AG08396 (cell line): ENCODE data around the gene SIAH1.
"Not testable (repeated sequence)": the region's sequence is repeated elsewhere in the genome, so short reads cannot be mapped to it uniquely, and the experiment has no call there.

Experiments used
- DNase-seq: peaks from one replicate; pipeline ENCODE4 v3.0.0; 2012; ENCODE audit warnings: low spot score, mixed read lengths

The SIAH1 gene, protein sequence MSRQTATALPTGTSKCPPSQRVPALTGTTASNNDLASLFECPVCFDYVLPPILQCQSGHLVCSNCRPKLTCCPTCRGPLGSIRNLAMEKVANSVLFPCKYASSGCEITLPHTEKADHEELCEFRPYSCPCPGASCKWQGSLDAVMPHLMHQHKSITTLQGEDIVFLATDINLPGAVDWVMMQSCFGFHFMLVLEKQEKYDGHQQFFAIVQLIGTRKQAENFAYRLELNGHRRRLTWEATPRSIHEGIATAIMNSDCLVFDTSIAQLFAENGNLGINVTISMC

DNA sequence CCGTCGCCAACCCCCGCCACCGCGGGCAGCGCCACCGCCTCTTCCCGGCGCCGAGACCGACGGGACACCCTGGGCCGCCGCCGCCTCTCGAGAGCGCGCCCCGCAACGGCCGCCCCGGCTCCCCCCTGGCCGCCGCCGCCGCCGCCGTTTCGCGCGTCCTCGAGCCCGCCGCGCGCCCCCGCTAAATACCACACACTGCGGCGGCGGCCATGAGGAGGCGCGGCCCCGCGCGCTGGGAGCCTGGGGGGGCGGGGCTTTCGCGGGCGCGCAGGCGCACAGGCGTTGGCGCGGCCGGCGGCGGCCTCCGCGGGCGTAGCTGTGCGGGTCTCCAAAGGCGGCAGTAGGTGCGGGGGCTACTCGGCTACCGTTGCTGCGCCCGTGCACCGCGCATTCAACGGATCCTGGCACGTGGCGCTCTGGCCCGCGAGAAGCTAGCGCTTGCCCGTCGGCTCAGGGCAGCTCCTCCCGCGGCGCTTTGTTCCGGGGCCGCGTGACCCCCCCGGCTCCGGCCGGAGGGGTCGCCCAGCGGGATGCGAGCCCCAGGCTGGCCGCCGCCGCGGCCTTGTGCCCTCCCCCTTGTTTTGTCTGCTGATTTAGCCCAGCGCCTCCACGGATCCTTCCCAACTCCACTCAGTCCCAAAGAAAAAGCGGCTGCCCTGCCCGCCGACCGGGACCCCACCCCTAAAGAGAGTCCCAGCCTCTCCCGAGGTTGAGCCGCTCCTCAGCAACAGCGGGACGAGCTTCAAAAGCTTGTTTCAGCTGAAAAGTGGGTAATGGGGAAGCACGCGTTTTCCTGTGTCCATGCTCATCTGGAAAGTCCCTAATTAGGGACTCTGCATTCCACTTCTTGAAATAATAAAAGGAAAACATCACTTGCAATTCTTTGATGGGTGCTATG lies at the start of gene SIAH1:
Gene SIAH1 (minus strand): TSS at position 161 of the 898 bp plus-strand sequence. CDS start 22,985 bp downstream, outside the sequence.
- peak; percentile 97 for DNase-seq

DNA sequence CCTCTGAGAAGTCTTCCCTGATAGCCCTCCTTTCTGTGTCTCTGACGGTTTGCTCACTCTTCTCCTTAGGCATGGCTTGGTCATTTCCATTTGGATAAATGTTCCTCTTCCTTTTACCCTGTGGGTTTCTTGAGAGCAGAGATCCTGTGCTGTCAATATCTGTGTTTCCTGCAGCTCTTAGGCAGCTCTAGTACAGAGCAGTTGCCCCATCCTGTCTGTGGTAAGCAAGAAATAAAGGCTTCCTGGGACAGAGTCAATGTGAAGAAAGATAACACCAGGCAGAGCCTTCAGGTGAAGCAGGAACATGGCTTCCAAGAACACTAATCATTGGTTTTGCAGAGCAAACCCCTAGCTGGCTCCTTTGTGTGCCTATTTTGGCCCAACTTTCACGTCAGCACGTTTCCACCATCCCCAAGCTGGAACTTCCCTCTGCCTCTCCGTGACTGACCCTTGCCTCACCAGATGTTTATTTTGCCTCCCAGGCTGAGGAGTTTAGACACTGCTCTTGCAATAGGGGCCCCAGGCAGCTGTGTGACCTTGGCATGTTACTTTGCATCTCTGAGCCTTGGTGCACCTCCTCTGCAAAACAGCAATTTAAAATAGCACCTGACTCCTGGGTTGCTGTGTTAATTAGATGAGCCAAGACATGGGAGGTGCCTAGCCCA lies 49.6 kb upstream of the SIAH1 start:
- peak; percentile 48 for DNase-seq

DNA sequence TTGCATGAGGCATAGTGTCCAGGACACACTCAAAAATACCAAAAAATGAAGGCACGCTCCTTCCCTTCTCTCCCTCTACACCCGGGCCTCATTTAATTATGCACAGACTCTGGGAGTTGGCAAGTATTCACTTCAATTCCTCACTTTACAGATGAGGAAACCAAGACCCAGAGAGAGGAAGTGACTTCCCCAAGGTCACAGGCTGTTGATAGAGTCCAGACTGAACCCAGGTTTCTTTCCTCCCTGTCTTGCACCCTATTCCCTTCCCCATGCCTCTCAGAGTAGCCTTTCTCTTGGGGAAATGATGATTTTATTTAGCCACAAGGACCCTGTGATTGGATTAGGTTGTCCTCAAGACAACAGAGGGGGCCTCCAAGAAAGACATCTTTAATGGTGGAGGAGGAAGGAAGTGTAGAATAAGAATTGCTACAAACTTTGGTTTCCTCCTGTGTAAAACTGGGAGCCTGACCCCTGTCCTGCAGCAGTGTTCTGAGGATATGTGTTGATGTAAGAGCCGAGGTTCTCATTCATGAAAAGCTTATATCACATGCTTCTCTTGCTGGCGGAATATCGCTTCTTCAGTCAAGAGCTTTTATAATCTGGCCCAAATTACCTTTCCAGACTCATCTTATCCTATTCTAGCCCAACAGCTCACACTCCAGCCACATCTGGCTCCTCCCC lies 48.8 kb upstream of the SIAH1 start:
- no peak for DNase-seq

DNA sequence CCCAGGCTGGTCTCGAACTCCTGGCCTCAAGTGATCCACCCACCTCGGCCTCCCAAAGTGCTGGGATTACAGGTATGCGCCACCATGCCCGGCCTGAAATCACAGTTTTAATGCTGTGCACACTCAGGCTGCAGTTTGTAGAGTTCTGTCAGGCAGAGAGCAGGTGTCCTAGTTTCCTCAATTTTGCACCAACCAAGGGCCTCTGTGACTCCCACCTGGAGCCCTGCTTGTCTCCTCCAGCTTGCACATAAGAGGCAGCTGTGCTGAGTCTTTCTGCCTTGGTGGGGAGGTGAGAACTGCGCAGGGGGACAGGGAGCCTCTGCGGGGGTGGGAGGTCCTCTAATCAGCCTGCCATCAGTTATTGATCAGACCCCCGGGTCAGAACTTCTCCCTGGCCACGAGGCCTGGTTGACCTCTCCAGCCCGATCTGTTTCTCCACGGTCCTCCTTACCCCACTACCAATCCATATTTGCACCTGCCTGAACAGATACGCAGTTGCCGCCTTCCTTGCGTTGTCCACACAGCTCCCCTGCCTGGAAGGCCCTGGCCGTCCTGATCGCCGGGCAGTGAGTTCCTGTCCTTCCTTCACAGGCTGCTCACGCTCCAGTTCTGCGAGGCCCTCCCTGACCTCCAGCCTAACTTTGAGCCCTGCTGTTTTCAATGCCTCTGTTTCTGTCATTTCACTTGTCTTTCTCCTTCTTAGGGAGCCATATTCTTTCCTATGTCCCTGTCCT lies 48.1 kb upstream of the SIAH1 start:
- DNase-seq = no peak

DNA sequence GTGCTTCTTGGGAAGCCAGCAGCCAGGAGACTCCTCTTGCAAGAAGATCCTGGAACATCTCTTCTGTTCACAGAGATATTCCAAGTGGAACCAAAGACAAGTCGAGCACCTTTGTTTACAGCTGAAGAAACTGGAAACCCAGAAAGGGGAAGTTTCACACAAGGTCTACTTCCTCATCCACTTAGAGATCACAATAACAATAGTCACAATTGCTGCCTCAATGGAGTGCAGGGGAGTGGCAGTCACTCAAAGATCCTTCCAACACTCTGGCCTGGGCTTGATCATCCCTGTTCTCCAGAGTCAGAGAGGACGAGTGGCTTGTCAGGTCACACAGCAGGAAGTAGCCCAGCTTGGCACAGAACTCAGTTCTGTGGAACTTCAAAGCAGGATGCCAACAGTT lies 46.9 kb upstream of the SIAH1 start:
- DNase-seq = no peak

DNA sequence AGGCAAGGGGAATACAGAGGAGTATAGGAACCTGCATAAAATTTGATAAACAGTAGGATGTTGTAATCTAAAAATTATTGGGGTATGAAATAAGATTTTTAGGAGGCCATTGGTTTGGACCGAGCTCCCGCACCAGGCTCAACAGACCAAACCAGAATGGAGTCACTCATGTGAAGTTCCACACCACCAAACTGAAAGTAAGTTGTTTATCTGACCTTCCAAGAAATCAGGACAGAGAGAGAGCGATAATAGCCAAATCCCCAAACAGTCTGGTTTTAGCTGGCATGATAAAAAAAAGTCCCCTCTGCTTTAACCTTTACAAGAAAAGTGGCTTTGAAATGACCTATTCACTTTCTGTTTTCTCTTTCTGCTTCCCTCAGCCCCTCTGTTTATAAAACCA lies 45.7 kb upstream of the SIAH1 start:
- no peak for DNase-seq

DNA sequence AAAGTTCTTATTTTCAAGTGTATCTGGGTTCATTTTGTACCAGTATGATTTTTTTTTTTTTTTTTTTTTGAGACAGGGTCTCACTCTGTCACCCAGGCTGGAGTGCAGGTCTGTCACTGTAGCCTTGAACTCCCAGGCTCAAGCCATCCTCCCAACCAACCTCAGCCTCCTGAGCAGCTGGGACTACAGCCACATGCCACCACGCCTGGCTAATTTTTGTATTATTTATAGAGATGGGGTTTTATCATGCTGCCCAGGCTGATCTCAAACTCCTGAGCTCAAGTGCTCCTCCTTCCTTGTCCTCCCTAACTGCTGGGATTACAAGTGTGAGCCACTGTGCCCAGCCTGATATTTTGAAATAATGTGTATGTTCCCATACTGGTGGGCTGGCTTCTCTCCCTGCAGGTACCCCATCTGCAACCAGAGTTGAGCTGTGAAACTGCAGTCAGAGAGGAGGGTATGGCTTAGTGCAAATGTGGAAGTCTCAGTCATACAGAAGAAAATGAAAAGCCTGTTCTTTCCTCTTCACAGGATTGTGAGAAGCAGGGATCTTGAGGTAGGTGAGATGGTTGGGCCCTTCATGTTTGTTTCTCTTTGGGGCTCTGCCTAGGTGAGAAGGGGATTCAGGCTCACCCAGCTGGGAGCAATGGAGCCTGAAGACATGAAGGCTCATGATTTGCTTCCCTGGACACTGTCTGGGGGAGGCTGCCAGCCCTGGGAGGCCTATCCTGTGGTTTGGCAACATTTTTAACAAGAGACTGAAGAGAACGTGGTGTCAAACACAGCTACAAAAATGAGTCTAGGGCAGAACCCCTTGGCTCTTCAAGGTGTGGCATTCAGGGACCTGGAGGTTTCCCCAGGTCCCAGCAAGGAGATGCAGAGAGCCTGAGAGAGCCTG lies 41.3 kb upstream of the SIAH1 start:
- no peak for DNase-seq

DNA sequence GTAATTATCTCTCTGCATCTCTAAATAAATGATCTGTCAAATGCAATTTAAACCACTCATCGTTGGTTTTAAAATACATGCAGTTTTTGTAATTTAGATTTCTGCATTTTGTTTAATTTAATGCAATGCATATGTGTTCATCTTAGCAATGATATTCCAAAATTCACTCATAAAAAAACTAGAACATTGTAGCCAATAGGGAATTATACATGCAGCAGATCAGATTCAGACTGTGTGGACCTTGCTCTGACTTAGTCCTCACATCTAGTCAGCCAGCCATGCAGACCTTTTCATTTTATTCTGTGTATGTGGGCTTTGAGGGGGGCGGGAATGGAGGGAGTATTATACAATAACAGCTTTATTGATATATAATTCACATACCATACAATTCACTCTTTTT lies 37.3 kb upstream of the SIAH1 start:
- DNase-seq = no peak

DNA sequence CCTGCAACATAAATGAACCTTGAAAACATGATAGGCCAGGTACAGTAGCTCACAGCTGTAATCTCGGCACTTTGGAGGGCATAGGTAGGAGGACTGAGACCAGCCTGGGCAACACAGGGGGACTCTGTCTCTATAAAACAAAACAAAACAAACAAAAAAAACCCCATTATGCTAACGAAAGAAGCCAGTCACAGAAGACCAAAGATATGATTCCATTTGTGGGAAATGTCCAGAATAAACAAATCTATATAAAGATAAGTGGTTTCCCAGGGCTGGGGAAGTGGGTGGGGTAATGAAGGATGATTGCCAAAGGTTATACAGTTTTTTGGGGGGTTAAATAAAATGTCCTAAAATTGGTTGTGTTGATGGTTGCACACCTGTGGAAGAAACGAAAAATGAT lies 36.5 kb upstream of the SIAH1 start:
- no peak for DNase-seq

DNA sequence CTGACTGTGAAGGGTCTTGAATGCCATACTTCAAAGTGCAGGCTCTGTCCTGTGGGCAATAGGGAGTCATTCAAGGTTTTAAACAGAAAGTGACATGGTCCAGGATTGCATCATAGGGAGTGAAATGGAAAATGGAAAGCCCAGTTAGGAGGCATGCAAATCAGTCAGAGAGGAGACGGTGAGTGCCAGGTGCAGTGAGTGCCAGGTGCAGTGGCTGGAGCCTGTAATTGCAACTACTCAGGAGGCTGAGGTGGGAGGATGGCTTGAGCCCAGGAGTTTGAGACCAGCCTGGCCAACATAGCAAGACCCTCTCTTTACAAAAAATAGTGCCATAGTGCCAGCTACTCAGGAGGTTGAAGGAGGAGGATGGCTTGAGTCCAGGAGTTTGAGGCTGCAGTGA lies 35.2 kb upstream of the SIAH1 start:
- DNase-seq = no peak

DNA sequence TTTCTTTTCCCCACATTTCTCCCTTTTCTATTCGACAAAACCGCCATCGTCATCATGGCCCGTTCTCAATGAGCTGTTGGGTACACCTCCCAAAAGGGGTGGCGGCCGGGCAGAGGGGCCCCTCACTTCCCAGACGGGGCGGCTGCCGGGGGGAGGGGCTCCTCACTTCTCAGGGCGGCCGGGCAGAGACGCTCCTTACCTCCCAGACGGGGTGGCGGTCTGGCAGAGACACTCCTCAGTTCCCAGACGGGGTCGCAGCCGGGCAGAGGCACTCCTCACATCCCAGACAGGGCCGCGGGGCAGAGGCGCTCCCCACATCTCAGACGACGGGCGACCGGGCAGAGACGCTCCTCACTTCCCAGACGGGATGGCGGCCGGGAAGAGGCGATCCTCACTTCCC lies 31.4 kb upstream of the SIAH1 start:
- DNase-seq = not testable (repeated sequence)

DNA sequence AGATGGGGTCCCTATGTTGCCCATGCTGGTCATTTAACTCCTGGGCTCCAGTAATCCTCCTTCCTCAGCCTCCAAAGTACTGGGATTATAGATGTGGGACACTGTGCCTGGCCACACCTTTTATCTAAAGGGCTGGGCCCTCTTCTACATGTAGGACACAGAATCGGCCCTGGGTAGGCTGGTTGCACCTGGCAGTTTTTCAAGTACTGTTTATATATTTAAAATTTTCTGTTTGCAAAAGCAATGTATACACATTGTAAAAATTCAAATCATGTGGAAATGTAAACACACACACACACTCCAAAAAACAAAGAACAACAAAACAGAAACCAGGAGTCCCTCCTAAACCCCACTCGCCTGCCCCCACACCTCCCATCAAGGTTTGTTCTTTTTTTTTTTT lies 28.1 kb upstream of the SIAH1 start:
- no peak for DNase-seq

DNA sequence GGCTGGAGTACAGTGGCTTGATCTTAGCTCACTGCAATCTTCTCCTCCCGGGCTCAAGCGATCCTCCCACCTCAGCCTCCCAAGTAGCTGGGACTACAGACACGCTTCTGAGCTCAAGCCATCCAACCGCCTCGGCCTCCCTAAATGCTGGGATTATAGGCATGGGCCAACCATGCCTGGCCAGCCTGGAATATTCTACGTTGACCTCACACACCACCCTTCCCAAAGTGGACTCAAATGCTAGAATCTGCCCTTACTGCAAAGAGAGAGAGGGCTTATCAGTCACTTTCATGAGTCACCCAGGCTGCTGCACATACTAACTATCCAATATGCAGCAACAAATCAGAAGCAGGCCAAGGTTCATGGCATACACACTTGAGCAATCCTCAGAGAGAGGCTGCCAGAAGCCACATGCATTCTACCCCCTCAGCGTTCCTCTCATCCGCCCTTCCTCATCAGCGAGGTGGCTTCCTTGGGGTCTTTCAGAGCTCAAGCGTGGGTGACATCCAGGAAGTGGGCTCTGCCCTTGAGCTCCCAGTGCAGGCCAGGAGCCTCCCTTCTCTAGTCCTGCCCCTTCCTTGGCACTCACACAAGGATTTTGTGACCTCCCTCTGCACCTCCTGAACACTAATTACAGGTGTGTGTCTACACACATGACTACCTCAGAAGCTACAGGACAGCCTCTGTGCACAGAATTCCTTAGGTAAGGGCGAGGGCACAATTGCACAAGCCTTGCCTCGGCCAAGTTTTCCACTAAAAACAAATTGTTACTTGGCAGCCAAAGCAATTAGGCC lies 24.8 kb upstream of the SIAH1 start:
- DNase-seq = peak; percentile 86

DNA sequence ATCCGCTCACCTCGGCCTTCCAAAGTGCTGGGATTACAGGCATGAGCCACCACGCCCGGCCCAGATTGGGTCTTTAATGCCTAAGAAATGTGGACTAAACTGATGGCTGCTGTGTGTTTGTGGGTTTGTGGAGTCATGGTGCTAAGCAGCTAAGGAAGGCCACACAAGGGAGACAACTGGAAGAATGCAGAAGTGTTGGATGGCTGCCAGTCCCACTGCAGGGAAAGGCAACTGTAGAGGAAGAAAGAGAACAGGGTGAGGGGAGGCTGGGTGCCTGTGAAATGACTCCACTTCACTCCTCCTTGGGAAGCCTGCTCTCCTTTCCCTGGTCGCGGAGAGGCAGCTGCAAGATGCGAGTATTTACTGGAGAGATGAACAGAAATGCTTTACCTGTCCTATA lies 23.5 kb upstream of the SIAH1 start:
- peak; percentile 49 for DNase-seq

DNA sequence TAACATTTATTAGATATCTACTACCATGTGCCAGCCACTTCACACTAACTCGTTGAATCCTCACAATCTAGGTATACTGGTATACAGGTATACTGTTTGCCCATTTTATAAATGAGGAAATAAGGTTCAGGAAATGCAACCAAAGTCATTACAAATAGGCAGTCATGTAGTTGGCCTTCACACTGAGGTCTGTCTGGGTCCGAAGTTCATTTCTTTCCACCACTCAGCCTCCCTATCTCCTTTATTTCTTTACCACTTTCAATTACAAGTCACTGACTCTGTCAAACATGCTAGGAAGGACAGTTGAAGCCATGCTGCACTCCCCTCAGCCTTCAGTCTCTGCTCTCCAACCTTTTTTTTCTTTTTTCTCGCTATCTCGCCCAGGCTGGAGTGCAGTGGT lies 20.7 kb upstream of the SIAH1 start:
- DNase-seq = no peak

DNA sequence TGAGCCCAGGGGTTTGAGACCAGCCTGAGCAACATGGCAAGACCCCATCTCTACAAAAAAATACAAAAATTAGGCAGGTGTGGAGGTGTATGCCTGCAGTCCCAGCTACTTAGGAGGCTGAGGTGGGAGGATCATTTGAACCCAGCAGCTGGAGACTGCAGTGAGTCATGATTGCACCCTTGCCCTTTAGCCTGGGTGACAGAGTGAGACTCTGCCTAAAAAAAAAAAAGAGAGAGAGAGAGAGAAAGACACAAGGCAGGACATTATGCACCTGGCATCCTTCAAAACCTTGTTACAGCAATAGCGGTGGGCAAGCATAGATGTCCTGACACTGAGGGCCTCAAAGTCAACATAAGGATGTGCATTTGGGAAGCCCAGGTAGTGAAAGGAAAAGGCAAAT lies 19.9 kb upstream of the SIAH1 start:
- DNase-seq = no peak

DNA sequence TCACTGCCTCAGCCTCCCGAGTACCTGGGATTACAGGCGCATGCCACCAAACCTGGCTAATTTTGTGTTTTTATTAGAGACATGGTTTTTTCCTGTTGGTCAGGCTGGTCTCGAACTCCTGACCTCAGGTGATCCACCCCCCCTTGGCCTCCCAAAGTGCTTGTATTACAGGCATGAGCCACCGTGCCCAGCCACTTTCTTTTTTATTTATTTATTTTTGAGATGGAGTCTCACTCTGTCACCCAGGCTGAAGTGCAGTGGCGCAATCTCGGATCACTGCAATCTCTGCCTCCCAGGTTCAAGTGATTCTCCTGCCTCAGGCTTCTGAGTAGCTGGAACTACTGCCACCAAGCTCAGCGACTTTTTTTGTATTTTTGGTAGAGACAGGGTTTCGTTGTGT lies 17.3 kb upstream of the SIAH1 start:
- DNase-seq = not testable (repeated sequence)

DNA sequence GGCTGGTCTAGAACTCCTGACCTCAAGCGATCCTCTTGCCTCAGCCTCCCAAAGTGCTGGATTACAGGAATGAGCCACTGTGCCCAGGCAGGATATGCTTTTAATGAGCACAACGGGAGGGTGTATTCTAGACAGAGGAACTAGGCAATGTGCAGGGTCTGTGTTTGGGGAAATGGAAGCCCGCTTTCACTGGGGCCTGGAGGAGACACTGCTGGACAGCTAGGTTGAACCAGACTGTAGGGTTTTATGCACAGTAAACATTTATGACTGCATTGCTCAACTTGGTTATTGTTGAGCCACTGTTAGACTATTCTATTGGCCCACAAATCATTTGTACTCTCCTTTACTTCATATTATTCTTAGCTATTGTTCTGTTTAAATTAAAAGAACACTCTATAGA lies 10.2 kb upstream of the SIAH1 start:
- DNase-seq = no peak

DNA sequence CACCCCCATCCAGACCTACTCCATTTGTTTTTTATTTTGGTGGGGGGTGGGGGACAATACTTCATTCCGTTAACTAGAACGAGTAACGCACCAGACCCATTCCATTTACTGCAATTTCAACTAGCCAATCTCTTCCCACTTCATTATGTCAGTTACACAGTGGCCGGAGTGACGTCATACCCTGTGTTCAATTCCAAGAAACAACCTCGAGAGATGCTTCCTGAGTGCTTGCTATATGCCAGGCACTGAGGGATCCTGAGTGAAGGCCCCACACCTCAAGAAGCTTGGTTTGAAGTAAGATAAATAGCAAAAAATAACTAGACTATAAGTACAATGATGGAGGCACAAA lies 9.1 kb upstream of the SIAH1 start:
- no peak for DNase-seq
